ENCODE data around the gene CTU2.

The CTU2 gene

DNA sequence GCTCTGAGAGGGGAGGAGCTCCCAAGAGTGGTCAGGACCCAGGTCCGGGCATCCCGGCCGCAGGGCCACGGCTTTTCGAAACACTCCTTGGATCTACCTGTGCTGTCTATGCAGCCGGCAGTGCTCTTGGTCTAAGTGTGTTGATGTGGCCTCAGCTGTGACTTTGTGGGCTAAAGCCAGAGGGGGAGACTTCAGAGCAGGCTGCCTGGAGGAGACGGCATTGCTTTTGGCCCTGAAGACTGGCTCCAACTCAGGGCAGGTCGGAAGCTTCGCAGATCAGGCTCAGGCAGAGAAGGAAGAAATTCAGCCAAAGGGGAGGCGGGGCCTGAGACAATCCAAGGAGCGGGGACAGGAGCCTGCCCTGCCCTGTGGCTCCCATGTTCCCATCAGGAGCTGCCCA is 47.3 kb downstream of the CTU2 start:
- DNase-seq (ENCODE audit: low spot score), result no peak
- H3K27ac ChIP-seq (ENCODE audit: poor library complexity, severe bottlenecking), result no peak overlapping the region
- peaks cover 19% of the 10 kb centered on the region for H3K36me3 ChIP-seq (ENCODE audit: low read depth)
- no peaks in the 10 kb centered on the region for H3K9me3 ChIP-seq (ENCODE audit: severe bottlenecking)
- H3K4me3 ChIP-seq (ENCODE audit: severe bottlenecking), result no peak overlapping the region
- peaks cover 9% of the 10 kb centered on the region for H3K4me1 ChIP-seq (ENCODE audit: insufficient read depth, poor library complexity, severe bottlenecking)
- H3K27me3 ChIP-seq (ENCODE audit: insufficient read depth, poor library complexity, severe bottlenecking), result no peaks in the 10 kb centered on the region
- no peak for ATAC-seq (ENCODE audit: low read depth)
- TF ChIP-seq, protein P1, sequence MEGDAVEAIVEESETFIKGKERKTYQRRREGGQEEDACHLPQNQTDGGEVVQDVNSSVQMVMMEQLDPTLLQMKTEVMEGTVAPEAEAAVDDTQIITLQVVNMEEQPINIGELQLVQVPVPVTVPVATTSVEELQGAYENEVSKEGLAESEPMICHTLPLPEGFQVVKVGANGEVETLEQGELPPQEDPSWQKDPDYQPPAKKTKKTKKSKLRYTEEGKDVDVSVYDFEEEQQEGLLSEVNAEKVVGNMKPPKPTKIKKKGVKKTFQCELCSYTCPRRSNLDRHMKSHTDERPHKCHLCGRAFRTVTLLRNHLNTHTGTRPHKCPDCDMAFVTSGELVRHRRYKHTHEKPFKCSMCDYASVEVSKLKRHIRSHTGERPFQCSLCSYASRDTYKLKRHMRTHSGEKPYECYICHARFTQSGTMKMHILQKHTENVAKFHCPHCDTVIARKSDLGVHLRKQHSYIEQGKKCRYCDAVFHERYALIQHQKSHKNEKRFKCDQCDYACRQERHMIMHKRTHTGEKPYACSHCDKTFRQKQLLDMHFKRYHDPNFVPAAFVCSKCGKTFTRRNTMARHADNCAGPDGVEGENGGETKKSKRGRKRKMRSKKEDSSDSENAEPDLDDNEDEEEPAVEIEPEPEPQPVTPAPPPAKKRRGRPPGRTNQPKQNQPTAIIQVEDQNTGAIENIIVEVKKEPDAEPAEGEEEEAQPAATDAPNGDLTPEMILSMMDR (IDR thresholded peaks at IDR 0.05; ENCODE audit: poor library complexity, severe bottlenecking), result no peak

DNA sequence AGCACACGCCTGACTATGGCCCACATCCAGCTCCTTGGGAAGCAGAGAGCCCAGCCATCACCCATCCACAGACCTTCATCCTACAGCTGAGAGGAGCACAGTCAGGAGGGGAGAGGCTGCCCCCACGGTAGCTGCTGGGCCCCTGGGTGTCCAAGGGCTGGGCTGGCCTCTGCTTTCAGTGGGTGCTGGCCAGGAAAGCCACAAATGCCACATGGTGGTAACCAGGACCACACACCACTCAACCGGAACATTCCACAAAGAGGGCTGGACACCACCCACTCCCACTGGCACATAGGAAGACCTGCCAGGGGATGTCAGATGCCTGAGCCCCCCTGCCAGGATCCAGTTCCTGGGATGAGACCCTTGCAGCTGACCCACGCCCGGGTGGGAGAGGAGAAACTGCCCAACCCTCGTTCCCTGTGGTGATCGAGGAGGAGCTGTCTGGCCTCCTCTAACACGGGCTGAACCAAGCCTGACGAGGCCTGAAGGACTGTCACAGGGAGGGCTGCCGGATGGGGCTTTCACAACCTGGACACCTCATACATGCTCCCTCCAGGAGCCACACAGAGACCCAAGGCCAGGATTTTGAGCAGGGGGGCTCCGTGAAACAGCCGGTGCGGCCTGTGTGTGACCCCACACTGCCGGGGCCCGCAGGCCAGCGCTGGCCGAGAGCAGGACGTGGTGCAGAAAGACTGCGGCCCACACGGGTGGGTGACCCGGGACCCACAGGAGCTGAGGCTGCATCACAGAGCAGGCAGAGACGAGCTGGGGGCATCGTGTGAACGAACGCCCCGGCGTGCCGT is 48.0 kb downstream of the CTU2 start:
- ATAC-seq (ENCODE audit: low read depth) (no peak), DNase-seq (ENCODE audit: low spot score) (no peak)
- Histone ChIP-seq H3K4me1 (ENCODE audit: insufficient read depth, poor library complexity, severe bottlenecking) (peaks cover 9% of the 10 kb centered on the region), H3K9me3 (ENCODE audit: severe bottlenecking) (no peaks in the 10 kb centered on the region), H3K36me3 (ENCODE audit: low read depth) (peaks cover 23% of the 10 kb centered on the region), H3K27ac (ENCODE audit: poor library complexity, severe bottlenecking) (peak overlapping the region; percentile 63), H3K4me3 (ENCODE audit: severe bottlenecking) (no peak overlapping the region), H3K27me3 (ENCODE audit: insufficient read depth, poor library complexity, severe bottlenecking) (no peaks in the 10 kb centered on the region)
- TF ChIP-seq, protein P1 (IDR thresholded peaks at IDR 0.05; ENCODE audit: poor library complexity, severe bottlenecking), result no peak

DNA sequence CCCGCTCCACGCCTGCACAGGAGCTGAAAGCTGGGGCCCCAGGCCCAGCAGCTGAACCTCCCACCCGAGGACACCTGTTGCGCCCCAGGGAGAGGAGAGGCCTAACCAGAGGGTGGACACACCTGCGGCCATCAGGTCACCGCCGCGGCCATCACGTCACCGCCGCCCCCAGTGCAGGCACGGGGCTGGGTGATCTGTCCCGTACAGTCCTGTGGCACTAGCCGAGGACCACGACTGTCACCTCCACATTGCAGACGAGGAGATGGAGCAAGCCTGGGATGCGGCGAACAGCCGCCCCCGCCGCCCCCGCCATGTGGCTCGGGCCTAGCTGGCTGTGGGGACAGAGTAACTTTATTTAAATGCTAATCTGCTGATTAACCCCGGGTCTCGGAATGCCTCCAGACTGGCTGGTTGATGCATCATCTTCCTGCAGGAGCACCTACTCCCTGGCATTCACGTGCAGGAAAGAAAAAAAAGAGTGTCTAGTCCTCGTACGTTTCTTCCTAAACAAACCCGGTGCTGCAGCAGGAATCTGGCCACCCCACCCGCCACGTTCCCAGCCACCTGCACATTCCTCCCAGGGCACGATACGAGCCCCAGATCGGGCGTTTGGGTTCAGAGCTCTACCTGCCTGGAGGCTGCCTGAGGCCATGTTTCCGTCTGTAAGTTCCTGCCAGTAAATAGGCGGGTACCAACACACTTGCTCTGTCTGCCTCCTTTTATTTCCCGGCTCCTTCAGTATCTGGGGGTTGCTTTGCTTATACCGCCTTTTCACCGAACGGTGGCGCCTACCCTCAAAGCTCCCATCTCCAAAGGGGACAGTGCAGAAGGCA is 48.8 kb downstream of the CTU2 start:
- H3K4me3 ChIP-seq (ENCODE audit: severe bottlenecking), result no peak overlapping the region
- peak overlapping the region; percentile 63 for H3K27ac ChIP-seq (ENCODE audit: poor library complexity, severe bottlenecking)
- H3K27me3 ChIP-seq (ENCODE audit: insufficient read depth, poor library complexity, severe bottlenecking), result no peaks in the 10 kb centered on the region
- H3K36me3 ChIP-seq (ENCODE audit: low read depth), result peaks cover 23% of the 10 kb centered on the region
- peak; percentile 83 for ATAC-seq (ENCODE audit: low read depth)
- H3K4me1 ChIP-seq (ENCODE audit: insufficient read depth, poor library complexity, severe bottlenecking), result peaks cover 9% of the 10 kb centered on the region
- TF ChIP-seq, protein P1 (IDR thresholded peaks at IDR 0.05; ENCODE audit: poor library complexity, severe bottlenecking), result peak; percentile 49
- DNase-seq (ENCODE audit: low spot score), result no peak
- H3K9me3 ChIP-seq (ENCODE audit: severe bottlenecking), result no peaks in the 10 kb centered on the region

DNA sequence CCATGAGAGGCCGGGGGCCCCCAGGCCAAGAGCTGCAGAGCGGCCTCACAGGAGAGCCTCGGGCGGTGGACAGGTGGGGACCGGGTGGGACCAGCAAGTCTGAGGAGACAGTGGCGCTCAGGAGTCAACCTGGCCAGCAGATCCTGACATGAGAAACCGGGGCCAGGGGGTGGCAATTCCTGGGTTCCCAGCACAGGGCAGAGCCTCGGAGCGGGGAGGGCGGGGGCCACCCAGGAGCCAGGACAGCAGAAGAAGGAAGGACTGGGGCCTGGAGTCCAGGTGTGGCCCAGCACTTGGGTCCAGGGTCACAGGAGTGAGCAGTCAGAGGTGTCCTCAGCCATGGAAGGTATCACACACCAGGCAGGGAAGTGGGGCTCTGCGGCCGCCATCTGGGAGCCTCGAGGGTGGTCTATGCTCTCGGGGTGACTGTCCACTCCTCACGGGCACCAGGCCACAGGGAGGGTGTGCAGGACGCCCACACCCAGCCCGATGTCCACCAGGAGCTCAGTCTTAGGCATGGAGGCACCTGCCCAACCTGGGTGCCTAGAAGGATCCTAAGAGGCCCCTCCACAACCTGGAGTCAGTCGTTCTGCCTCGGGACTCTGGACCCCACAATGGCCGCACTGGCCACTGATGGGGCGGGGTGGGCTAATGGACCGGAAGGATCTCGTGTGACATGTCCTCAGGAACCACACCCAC is 49.6 kb downstream of the CTU2 start:
- peak overlapping the region; percentile 63 for H3K27ac ChIP-seq (ENCODE audit: poor library complexity, severe bottlenecking)

More for the DNA sequence above, 49.6 kb downstream of the CTU2 start:
- Histone ChIP-seq H3K9me3 (ENCODE audit: severe bottlenecking) (no peaks in the 10 kb centered on the region), H3K27me3 (ENCODE audit: insufficient read depth, poor library complexity, severe bottlenecking) (no peaks in the 10 kb centered on the region), H3K4me3 (ENCODE audit: severe bottlenecking) (no peak overlapping the region), H3K36me3 (ENCODE audit: low read depth) (peaks cover 23% of the 10 kb centered on the region), H3K4me1 (ENCODE audit: insufficient read depth, poor library complexity, severe bottlenecking) (peaks cover 9% of the 10 kb centered on the region)
- no peak; the same call in 2 of the 3 replicates for ATAC-seq (ENCODE audit: low read depth)
- TF ChIP-seq, protein P1 (IDR thresholded peaks at IDR 0.05; ENCODE audit: poor library complexity, severe bottlenecking), result peak; percentile 26
- no peak for DNase-seq (ENCODE audit: low spot score)

Data from RWPE2 (cell line).